HG02852 (cell line): Measurements from ENCODE around the gene STK4.

Source experiments
- ATAC-seq: cut with Tn5 transposase; IDR thresholded peaks from one replicate; pipeline ENCODE4 v1.9.1; 2021; ENCODE audit warnings: mild to moderate bottlenecking, moderate library complexity; ENCODE audit not compliant: unreplicated experiment

STK4 gene

GRCh38 chr20:45104786-45105185 lies 138.5 kb downstream of the STK4 start:
- no peak for ATAC-seq

GRCh38 chr20:45105317-45105716 lies 139.0 kb downstream of the STK4 start:
- ATAC-seq = no peak

- no peak for ATAC-seq
These were observed 143.3 kb downstream of the STK4 start for GRCh38 chr20:45109634-45110033.

- no peak for ATAC-seq
These were observed 144.0 kb downstream of the STK4 start for GRCh38 chr20:45110301-45110700.

- no peak for ATAC-seq
These were observed 145.0 kb downstream of the STK4 start for GRCh38 chr20:45111285-45111684.

GRCh38 chr20:45111799-45112471 lies 145.6 kb downstream of the STK4 start:
- ATAC-seq = no peak

GRCh38 chr20:45112754-45113153 lies 146.4 kb downstream of the STK4 start:
- ATAC-seq = no peak

- ATAC-seq = no peak
These were observed 147.6 kb downstream of the STK4 start for GRCh38 chr20:45113865-45114264.

- ATAC-seq = no peak
These were observed 148.4 kb downstream of the STK4 start, which contains the start of gene WFDC5 for GRCh38 chr20:45114465-45115385. Gene WFDC5 (minus strand): TSS chr20:45115174. CDS start chr20:45115083, 91 bp downstream.

- ATAC-seq = no peak
These were observed 149.1 kb downstream of the STK4 start for GRCh38 chr20:45115386-45115774.

- ATAC-seq = no peak
These were observed 149.5 kb downstream of the STK4 start for GRCh38 chr20:45115829-45116228.

GRCh38 chr20:45117581-45117980 lies 151.3 kb downstream of the STK4 start:
- ATAC-seq = no peak

GRCh38 chr20:45118028-45118427 lies 151.7 kb downstream of the STK4 start:
- no peak for ATAC-seq

- ATAC-seq = no peak
These were observed 153.4 kb downstream of the STK4 start for GRCh38 chr20:45119556-45120266.

- no peak for ATAC-seq
These were observed 155.1 kb downstream of the STK4 start for GRCh38 chr20:45121388-45121787.

GRCh38 chr20:45124365-45124764 lies 158.1 kb downstream of the STK4 start, which contains the start of gene WFDC12:
Gene WFDC12 (minus strand): TSS chr20:45124465. CDS start chr20:45124447, 18 bp downstream.
- ATAC-seq = no peak

- no peak for ATAC-seq
These were observed 161.8 kb downstream of the STK4 start for GRCh38 chr20:45128099-45128498.
